SK-N-MC (cell line): ENCODE measurements around the gene AGAP3.

Experiments
- DNase-seq: peaks from one replicate; pipeline ENCODE4 v3.0.0-alpha.2; 2011; ENCODE audit warnings: low read depth, low spot score
- H3K27ac ChIP-seq: fragments of 200-600 bp; sonication (generic); 2 replicates; pipeline ENCODE4 v1.5.1; 2016; ENCODE audit warnings: mixed run types
- H3K36me3 ChIP-seq: fragments of 200-600 bp; sonication (generic); 2 replicates; pipeline ENCODE4 v1.6.1; 2017; ENCODE audit warnings: antibody characterized with exemption, low read length, mixed read lengths; ENCODE audit not compliant: insufficient read depth
- H3K4me3 ChIP-seq: fragments of 200-600 bp; sonication (generic); 2 replicates; pipeline ENCODE4 v1.5.1; 2016
- H3K9ac ChIP-seq: fragments of 200-600 bp; sonication (generic); 2 replicates; pipeline ENCODE4 v1.8.0; 2017; ENCODE audit warnings: mixed run types, mixed read lengths; ENCODE audit not compliant: insufficient read length
- H3K9me3 ChIP-seq: fragments of 200-600 bp; sonication (generic); 2 replicates; pipeline ENCODE4 v1.6.1; 2017; ENCODE audit warnings: low read depth, mild to moderate bottlenecking, antibody characterized with exemption, low read length, moderate library complexity, mixed read lengths
- EZH2 ChIP-seq: fragments of 200-600 bp; sonication (generic); IDR thresholded peaks from one replicate; pipeline ENCODE4 v1.6.1; 2017; ENCODE audit warnings: antibody characterized with exemption
- FOXP2 ChIP-seq: optimal IDR thresholded peaks from 2 replicates; pipeline ENCODE3; 2011; ENCODE audit warnings: mild to moderate bottlenecking, moderate library complexity; ENCODE audit not compliant: insufficient read depth; ENCODE audit errors: extremely low read length, control extremely low read depth
- POLR2AphosphoS5 ChIP-seq: IDR thresholded peaks from 2 replicates; pipeline ENCODE4 v1.6.1; 2012; ENCODE audit warnings: mild to moderate bottlenecking, low read depth, low read length, borderline replicate concordance

The AGAP3 gene

DNA sequence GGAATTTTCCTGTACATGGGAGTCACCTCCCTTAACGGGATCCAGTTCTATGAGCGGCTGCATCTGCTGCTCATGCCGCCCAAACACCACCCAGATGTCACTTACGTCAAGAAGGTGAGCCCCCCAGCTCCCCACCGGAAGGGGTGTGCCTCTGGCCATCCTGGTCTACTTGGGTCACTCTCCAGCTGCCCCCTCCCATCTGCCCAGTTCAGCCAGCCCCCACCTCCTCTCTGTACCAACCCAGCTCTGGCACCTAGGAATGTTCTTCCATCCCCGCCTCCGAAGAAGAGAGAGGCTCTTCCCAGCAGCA lies 10.7 kb upstream of the AGAP3 start:
- Histone ChIP-seq H3K27ac (no peak overlapping the region), H3K36me3 (peaks cover 39% of the 10 kb centered on the region; the same call in 1 of the 2 replicates), H3K4me3 (no peak overlapping the region), H3K9ac (no peak overlapping the region), H3K9me3 (no peaks in the 10 kb centered on the region)
- no peak for DNase-seq
- TF ChIP-seq FOXP2 (no peak), POLR2AphosphoS5 (no peak), EZH2 (no peak)

DNA sequence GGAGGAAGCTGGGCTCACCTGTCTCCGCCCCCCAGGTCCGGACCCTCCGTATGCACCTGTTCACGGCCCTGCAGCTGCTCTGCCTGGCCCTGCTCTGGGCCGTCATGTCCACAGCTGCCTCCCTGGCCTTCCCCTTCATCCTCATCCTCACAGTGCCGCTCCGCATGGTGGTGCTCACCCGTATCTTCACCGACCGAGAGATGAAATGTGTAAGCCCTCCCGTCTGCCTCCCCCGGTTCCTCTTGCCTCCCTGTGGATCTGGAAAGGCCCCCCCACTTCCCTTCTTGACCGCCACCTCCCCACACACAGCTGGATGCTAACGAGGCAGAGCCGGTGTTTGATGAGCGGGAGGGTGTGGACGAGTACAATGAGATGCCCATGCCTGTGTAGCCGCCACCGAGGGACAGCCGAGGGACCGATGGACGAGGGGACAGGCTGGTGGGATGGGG lies 10.3 kb upstream of the AGAP3 start:
- peaks cover 35% of the 10 kb centered on the region; the same call in 1 of the 2 replicates for H3K36me3 ChIP-seq
- no peak for DNase-seq
- H3K4me3 ChIP-seq: no peak overlapping the region
- no peaks in the 10 kb centered on the region for H3K9me3 ChIP-seq
- H3K9ac ChIP-seq: no peak overlapping the region
- TF ChIP-seq EZH2: no peak
- no peak for TF ChIP-seq FOXP2
- TF ChIP-seq POLR2AphosphoS5: peak; percentile 16; the same call in 1 of the 2 replicates
- no peak overlapping the region for H3K27ac ChIP-seq

DNA sequence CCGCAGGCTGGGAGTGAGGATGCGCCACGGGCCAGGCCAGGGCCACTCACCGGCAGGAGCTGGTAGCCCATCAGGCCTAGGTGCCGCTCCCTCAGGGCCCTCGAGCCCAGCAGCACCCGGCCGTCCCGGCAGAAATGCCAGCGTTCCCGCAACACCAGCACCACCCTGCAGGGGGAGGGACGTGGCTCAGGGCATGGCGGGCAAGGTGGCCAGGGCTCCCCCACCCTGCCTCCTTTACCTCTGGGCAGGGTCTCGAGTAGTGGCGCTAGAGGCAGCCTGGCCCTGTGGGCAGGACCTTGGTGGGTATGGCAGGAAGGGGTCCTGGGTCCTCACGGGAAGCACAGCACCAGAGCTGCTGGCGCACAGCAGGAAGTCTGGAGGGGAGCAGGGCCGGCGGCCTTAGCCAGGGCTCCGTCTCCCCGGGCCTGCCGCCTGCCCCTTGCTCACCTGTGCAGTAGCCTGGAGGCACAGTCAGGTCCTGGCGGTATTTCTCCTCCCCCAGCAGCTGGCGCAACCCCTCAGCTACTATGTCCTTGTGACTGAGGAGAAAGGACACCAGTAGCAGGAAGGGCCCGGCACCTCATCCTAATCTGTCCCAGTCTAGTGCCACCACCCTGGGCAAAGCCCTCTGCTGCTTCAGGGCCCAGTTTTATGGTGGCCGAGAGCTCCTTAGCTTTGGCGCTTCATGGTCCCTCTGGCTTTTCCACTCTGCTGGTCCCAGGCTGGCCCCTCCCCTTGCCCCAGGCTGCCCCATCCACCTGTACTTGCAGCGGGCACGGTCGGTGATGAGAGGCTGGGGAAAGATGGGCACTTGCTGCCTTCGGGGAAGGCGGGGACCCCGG lies 9.2 kb upstream of the AGAP3 start:
- peaks cover 25% of the 10 kb centered on the region; the same call in 1 of the 2 replicates for H3K36me3 ChIP-seq
- no peak for TF ChIP-seq FOXP2
- no peak for TF ChIP-seq EZH2
- TF ChIP-seq POLR2AphosphoS5: no peak; the same call in 1 of the 2 replicates
- H3K4me3 ChIP-seq: no peak overlapping the region
- H3K9ac ChIP-seq: no peak overlapping the region
- H3K9me3 ChIP-seq: no peaks in the 10 kb centered on the region
- no peak overlapping the region for H3K27ac ChIP-seq
- DNase-seq: no peak

DNA sequence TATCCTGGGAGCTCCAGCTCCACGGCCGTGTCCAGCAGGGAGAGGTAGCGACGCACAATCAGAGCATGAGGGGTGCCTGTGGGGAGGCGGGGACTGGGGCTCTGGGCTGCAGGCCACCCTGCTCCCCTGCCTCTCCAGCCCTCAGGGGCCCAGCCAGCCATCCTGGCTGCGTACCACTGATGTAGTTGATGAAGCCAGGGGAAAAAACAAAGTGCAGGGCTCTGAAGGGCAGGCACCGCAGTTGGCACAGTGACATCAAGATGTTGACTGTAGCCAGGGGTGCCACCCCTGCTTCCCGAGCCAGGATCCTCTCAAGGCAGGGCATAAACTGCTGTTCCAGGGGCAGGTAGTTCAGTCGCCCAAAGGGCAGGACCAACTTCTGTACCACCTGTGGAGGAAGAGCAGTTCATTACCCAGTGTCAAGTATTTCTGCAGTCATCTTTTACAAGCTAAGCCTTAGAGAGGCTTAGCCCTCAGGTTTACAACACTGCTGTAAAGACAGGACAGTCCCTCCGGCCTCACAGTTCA lies 8.5 kb upstream of the AGAP3 start:
- peak overlapping the region; percentile 42; the same call in 1 of the 2 replicates for H3K27ac ChIP-seq
- no peak overlapping the region for H3K9ac ChIP-seq
- H3K9me3 ChIP-seq: no peaks in the 10 kb centered on the region
- 0 out of 2 replicates have a peak, but pooled peaks have one; percentile 17 for TF ChIP-seq POLR2AphosphoS5
- TF ChIP-seq EZH2: no peak
- H3K4me3 ChIP-seq: no peak overlapping the region
- H3K36me3 ChIP-seq: peaks cover 22% of the 10 kb centered on the region; the same call in 1 of the 2 replicates
- DNase-seq: no peak

DNA sequence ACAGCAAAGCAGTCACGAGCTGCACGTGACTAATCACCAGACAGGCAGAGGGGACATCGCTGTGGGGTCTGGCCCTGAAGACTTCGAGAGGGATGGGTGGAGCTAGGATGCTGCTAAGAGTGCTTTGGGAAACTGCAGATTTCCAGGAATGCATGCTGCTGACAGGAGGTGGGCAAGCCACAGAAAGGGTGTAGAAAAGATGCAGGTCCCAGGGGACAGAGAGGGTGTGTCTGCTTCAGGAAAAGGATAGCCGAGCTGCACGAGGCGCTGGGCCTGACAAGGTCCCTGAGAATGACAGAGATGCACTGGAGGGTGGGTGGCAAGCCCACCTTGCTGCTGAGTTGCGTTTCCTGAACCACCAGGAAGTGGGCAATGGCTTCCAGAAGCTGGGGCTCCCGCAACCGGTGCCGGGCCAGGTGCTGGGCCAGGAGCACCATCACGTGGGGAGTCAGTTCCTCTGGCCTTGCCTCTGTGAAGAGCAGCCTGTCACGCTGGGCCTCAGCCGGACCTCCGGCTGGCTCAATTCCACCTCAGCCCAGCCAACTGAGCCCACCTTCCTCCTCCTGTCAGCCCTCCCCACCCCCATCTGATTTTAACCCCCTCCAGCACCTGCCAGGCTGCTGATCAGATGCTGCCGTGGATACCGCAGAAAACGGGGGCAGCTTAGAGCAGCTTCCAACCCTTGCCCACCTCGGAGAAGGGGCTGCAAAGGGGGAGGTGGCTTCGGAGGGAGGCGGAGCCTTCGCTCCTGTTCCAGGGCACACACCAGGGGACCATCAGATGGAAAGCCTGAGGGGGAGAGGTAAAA lies 7.8 kb upstream of the AGAP3 start:
- no peak overlapping the region; the same call in 1 of the 2 replicates for H3K4me3 ChIP-seq
- peak overlapping the region; percentile 42; the same call in 1 of the 2 replicates for H3K27ac ChIP-seq
- no peak overlapping the region for H3K9ac ChIP-seq
- H3K9me3 ChIP-seq: no peaks in the 10 kb centered on the region
- peaks cover 22% of the 10 kb centered on the region; the same call in 1 of the 2 replicates for H3K36me3 ChIP-seq
- no peak for TF ChIP-seq FOXP2
- peak; percentile 41; the same call in 1 of the 2 replicates for TF ChIP-seq POLR2AphosphoS5
- TF ChIP-seq EZH2: no peak
- no peak for DNase-seq

- peak overlapping the region; percentile 97 for H3K9ac ChIP-seq
- DNase-seq: no peak
- peak overlapping the region; percentile 97 for H3K4me3 ChIP-seq
- H3K36me3 ChIP-seq: peaks cover 14% of the 10 kb centered on the region; the same call in 1 of the 2 replicates
- H3K9me3 ChIP-seq: no peaks in the 10 kb centered on the region
- no peak overlapping the region for H3K27ac ChIP-seq
- TF ChIP-seq POLR2AphosphoS5 (no peak), FOXP2 (no peak), EZH2 (no peak)
Observed at GRCh38 chr7:151079199-151079910, 6.9 kb upstream of the AGAP3 start.

GRCh38 chr7:151080067-151080521 lies 6.2 kb upstream of the AGAP3 start:
- H3K36me3 ChIP-seq: peaks cover 9% of the 10 kb centered on the region; the same call in 1 of the 2 replicates
- DNase-seq: no peak
- H3K27ac ChIP-seq: peak overlapping the region; percentile 83
- TF ChIP-seq EZH2: no peak
- no peak for TF ChIP-seq POLR2AphosphoS5
- TF ChIP-seq FOXP2: no peak
- H3K9me3 ChIP-seq: no peaks in the 10 kb centered on the region
- peak overlapping the region; percentile 97 for H3K9ac ChIP-seq
- peak overlapping the region; percentile 97 for H3K4me3 ChIP-seq
